Thymus (tissue), 11 donors: Measurements from ENCODE around the gene MLN. TPM values are rescaled to one million over a fixed set of nuclear protein-coding genes. Genes with fewer than 3 reads are reported as not detected.

Experiments used
- DNase-seq, 9 donors: peaks; one replicate each; pipeline ENCODE4 v3.0.0-alpha.2; 2013; ENCODE audit warnings: low spot score in 9 of 9, low read depth in 6 of 9, missing footprints in 1 of 9
- H3K27ac ChIP-seq, 2 donors: one replicate each; pipeline ENCODE4 v1.5.1; 2013; ENCODE audit warnings: control low read depth in 1 of 2, low read depth in 1 of 2, low read length in 1 of 2, mild to moderate bottlenecking in 1 of 2, moderate library complexity in 1 of 2
- H3K27me3 ChIP-seq, 2 donors: one replicate each; pipeline ENCODE4 v1.5.1; 2013; ENCODE audit warnings: low read length in 1 of 2; ENCODE audit not compliant: control insufficient read depth in 2 of 2, insufficient read depth in 1 of 2
- H3K36me3 ChIP-seq, 2 donors: one replicate each; pipeline ENCODE4 v1.5.1; 2013; ENCODE audit warnings: low read length in 1 of 2, mild to moderate bottlenecking in 1 of 2, moderate library complexity in 1 of 2; ENCODE audit not compliant: control insufficient read depth in 2 of 2, insufficient read depth in 2 of 2
- H3K4me1 ChIP-seq, 2 donors: one replicate each; pipeline ENCODE4 v1.5.1; 2013; ENCODE audit warnings: low read length in 2 of 2; ENCODE audit not compliant: control insufficient read depth in 2 of 2, insufficient read depth in 2 of 2
- H3K4me3 ChIP-seq, 2 donors: one replicate each; pipeline ENCODE4 v1.5.1; 2013; ENCODE audit warnings: low read length in 2 of 2, control low read depth in 1 of 2, mild to moderate bottlenecking in 1 of 2
- H3K9me3 ChIP-seq, 2 donors: one replicate each; pipeline ENCODE4 v1.5.1; 2013; ENCODE audit warnings: low read length in 1 of 2, mild to moderate bottlenecking in 1 of 2; ENCODE audit not compliant: control insufficient read depth in 2 of 2, insufficient read depth in 1 of 2
- WGBS: extraction: QIAGEN DNeasy Blood & Tissue Kit; methylation state at CpG from one replicate; pipeline ENCODE4 v1.1.7; 2013; 5-methylcytosine and 5-hydroxymethylcytosine counted together
- polyA plus RNA-seq: library from polyadenylated mRNA; stranded (reverse); fragments of 200-250 nt; gene quantifications from one replicate; pipeline ENCODE4 v1.2.3, GENCODE V29; 2013
- total RNA-seq: library from RNA; stranded (reverse); fragments of 120-200 nt; gene quantifications from one replicate; pipeline ENCODE4 v1.2.4, GENCODE V29; 2013
- donor health status: healthy.

The MLN gene
- total and polyA plus RNA-seq, 2 donors, result 0.61 to 8.7 TPM

DNA sequence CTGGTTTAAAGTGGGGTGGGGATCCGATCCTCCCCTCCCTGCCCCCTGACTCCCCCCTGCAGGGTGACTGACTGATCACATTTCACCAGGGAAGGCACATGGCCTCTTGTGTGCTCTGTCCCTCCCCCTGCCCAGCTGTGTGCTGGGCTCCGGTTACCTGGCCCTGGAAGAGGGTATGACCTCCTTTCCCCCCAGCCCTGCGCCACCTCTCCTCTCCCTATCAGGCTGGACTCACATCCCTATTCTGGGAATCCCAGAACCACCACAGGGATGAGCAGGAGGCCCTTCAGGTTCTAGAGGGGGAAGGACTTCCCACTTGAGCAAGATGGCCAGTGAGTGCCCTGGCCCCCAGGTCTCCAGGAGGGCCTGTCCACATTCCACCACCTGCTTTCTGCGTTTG, 55.0 kb downstream of the MLN start:
- no peaks in the 10 kb centered on the region for H3K36me3 ChIP-seq
- WGBS, result 95% methylated on average over 4 of the region's 4 CpGs
- no peak for DNase-seq
- H3K27me3 ChIP-seq, result peaks cover 0 to 18% of the 10 kb centered on the region in 2 donors
- no peak overlapping the region for H3K4me3 ChIP-seq
- H3K27ac ChIP-seq, result no peak overlapping the region
- no peaks in the 10 kb centered on the region for H3K9me3 ChIP-seq
- H3K4me1 ChIP-seq, result peaks cover 0 to 16% of the 10 kb centered on the region in 2 donors

DNA sequence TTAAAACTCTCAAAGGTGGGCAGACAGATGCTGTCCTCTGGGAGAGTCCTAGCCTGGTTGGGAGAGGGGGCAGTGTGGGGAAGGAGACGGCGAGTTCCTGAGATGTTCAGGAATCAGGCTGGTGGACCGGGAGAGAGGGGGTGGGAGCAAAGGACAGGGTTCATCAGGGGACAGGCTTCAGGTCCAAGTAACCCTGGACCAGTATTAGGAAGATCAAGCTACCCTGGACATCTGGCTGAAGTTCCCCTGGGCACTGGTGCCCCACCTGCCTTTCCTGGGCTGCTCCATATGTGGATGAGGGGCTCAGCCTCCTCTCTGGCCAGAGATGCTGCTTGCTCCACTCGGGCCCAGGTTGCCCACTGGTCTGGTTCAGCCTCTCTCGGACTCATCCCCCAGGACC, 56.0 kb downstream of the MLN start:
- Histone ChIP-seq H3K27ac (no peak overlapping the region), H3K36me3 (no peaks in the 10 kb centered on the region), H3K4me1 (peaks cover 0 to 16% of the 10 kb centered on the region in 2 donors), H3K9me3 (no peaks in the 10 kb centered on the region), H3K4me3 (no peak overlapping the region), H3K27me3 (peaks cover 0 to 27% of the 10 kb centered on the region in 2 donors)
- DNase-seq, result no peak
- 96% methylated on average over 5 of the region's 5 CpGs for WGBS

DNA sequence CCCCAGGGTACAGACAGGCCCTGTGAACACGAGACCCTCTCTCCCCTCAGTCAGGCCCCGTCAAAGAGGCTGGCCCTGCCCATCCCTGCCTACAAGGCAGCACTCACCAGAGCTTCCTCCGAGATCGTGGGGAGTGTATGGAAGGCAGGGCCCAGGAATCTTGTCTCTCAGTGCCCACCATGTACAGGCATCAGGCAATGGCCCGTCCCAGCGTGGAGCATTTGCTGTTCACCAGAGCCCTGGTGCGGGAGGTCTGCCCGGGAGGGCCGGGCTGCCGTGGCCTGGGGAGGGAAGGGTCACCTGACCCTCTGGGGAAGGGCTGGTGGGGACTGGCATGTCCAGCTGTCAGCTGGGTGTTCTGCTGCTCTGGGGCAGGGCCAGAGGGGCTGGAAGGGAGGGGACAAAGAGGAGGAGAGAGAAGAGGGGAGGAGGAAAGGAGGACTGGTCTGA, 57.1 kb downstream of the MLN start, which contains the start of gene IP6K3:
TSS of gene IP6K3 (minus strand) at position 255 of the 450 bp plus-strand sequence. CDS start 11,429 bp downstream, outside the sequence.
- no peaks in the 10 kb centered on the region for H3K9me3 ChIP-seq
- DNase-seq, result no peak
- H3K4me3 ChIP-seq, result no peak within 1 kb of the TSS
- peaks cover 0 to 11% of the 10 kb centered on the region in 2 donors for H3K4me1 ChIP-seq
- H3K27ac ChIP-seq, result peak within 1 kb of the TSS in 1 of 2 donors; percentile 62
- 78% methylated on average over 10 of the region's 10 CpGs for WGBS
- H3K36me3 ChIP-seq, result no peaks in the 10 kb centered on the region
- peaks cover 0 to 34% of the 10 kb centered on the region in 2 donors for H3K27me3 ChIP-seq

DNA sequence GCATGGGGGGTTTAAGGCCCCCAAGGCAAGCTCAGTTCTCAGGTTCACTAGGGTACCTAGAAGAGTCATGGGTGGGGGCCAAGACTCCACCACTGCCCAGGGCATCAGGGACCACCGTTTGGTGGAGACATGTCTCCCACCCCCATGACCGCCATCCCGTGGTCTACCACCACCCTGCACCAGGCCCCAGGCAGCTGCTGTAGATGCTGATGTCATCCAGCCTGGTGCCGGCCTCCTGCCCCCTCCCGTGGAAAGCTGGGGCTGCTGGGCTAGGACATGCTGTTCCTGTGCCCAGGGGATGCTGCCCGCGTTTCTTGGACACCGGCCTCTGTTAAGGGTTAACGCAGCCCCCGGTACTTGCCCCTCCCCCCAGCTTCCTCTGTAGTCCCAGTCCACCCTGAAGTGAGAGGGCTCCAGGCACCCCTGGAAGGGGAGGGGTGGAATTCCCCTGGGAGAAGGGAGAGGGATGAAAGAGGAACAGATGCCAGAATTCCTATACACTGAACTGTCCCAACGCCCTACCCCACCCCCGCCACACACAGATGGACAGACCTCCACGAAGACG, 57.7 kb downstream of the MLN start:
- no peak for DNase-seq
- H3K9me3 ChIP-seq, result no peaks in the 10 kb centered on the region
- WGBS, result 62% methylated on average over 14 of the region's 14 CpGs
- peaks cover 0 to 9% of the 10 kb centered on the region in 2 donors for H3K4me1 ChIP-seq
- peak overlapping the region in 1 of 2 donors; percentile 62 for H3K27ac ChIP-seq
- H3K4me3 ChIP-seq, result no peak overlapping the region
- H3K27me3 ChIP-seq, result peaks cover 0 to 34% of the 10 kb centered on the region in 2 donors
- H3K36me3 ChIP-seq, result no peaks in the 10 kb centered on the region

DNA sequence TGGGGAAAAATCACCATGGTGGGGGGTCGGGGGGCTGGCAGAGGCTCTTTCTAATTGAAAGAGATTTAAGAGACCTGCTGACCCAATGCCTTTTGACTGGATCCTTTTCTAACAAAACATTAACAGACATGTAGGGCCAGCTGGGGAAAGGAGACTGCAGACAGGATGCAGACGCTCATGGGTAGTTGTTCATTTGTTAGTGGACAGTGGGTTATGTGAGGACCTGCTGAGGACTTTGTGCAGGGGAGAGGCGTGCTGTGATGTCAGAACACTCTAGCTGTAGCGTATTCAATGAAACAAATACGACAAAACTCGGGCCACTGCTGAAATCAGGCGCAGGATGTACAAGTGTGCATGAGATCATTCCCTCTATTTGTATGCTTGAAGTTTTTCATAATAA, 58.3 kb downstream of the MLN start:
- Histone ChIP-seq H3K36me3 (no peaks in the 10 kb centered on the region), H3K4me1 (peaks cover 0 to 6% of the 10 kb centered on the region in 2 donors), H3K4me3 (no peak overlapping the region), H3K27me3 (peaks cover 0 to 34% of the 10 kb centered on the region in 2 donors), H3K27ac (no peak overlapping the region), H3K9me3 (no peaks in the 10 kb centered on the region)
- DNase-seq, result no peak
- 95% methylated on average over 7 of the region's 7 CpGs for WGBS

DNA sequence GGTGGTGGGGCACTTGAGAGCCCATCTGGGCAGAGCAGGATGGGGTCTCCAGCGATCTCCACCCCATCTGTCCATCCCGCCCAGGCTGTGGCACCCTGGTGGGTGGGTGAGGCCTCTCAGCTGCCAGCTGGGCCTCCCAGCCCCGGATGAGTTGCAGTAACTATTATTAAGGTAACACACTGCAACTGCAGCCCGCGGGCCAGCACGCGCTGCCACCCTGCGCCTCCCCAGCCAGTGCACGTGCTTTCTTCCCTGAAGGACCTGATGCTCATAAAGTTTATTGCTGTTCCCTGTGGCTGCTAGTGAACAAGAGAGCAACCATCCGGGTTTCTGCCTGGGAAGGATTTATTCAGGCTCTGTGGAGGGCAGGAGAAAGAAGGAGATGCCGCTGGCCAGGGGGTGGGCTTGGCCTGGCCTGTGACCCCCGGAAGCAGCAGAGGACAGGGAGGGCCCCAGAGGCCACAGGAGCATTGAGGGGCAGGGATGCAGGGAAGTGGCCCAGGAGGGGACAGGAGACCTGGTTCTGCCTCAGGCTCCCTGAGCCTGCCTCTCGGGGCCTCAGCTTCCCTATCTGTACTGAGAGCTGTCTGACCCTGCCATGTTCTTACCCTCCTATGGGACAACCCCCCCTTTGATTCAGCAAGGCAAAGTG, 58.8 kb downstream of the MLN start:
- Histone ChIP-seq H3K4me3 (no peak overlapping the region), H3K27ac (peak overlapping the region in 1 of 2 donors; percentile 68), H3K4me1 (peaks cover 0 to 5% of the 10 kb centered on the region in 2 donors), H3K36me3 (no peaks in the 10 kb centered on the region), H3K9me3 (no peaks in the 10 kb centered on the region), H3K27me3 (peaks cover 0 to 34% of the 10 kb centered on the region in 2 donors)
- 89% methylated on average over 13 of the region's 13 CpGs for WGBS
- DNase-seq, result no peak

Other genes starting within 250 kb of the MLN start
- 12.8 TPM for gene BAK1, start 223.7 kb downstream of the MLN start, total RNA-seq
- gene BAK1, start 223.7 kb downstream of the MLN start, polyA plus RNA-seq, result 25.6 TPM
- gene ITPR3, start 182.7 kb downstream of the MLN start, total RNA-seq, result 4.7 TPM
- gene ITPR3, start 182.7 kb downstream of the MLN start, polyA plus RNA-seq, result 19.5 TPM
- 88.4 TPM for gene UQCC2, start 92.3 kb downstream of the MLN start, total RNA-seq
- 67.3 TPM for gene UQCC2, start 92.3 kb downstream of the MLN start, polyA plus RNA-seq
- gene IP6K3, start 57.1 kb downstream of the MLN start, total RNA-seq, result 0.28 TPM
- 6.6 TPM for gene IP6K3, start 57.1 kb downstream of the MLN start, polyA plus RNA-seq
- gene LEMD2, start 14.9 kb downstream of the MLN start, total RNA-seq, result 39.6 TPM
- gene LEMD2, start 14.9 kb downstream of the MLN start, polyA plus RNA-seq, result 67.5 TPM